SHP77 treated with DMSO at 0.1 percent for 48 hours (cell line): ENCODE measurements around the gene ARHGAP35.

Experiments used
- DNase-seq: peaks from one replicate; lab custom pipeline; 2025; lab: John Stamatoyannopoulos, UW

Gene ARHGAP35

DNA sequence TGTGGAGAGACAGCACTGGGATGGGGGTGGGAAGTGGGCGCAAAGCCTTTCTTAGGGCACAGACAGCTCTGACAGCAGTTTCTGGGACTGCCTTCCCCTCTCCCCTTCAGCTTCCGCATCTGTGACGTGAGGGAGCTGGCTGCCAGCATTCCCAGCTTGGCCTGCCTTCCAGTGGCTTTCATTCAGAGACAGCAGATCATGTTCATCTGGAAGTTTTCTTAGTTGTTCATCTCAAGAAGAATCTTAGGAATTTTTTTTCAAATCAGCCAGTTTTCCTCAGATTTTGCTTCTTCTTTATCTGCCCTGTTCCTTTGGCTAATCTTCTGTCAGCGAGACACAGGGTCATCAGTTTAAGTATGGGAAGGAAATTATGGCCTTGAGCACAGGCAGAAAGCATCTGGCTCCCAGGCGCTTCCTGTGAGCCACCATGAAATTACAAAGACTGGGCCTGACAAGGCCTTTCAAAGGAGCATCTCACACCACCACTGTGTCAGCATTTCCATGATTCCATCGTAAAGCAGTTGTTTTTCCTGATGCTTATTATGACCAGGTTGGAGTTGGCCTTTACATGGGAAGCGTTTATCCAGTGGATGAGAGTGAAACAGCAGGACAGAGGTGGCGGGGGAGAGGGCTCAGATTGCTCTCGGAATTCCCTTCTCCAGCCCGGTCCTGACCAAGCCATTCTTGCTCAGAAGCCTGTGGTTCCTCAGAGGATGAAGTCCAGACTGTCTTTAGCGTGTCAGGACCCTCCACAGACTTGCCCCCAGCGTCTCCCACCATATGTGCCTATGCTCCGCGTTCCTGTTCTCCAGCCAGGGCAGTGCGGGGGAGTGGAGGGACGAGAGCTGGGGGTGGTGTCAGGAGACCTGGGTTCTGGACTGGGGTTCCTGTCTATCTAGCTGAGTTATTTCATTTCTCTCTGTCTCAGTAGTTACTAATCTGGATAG lies 43.6 kb downstream of the ARHGAP35 start:
- no peak for DNase-seq

- no peak for DNase-seq
Measured at GRCh38 chr19:46906221-46906620, 45.4 kb downstream of the ARHGAP35 start.

DNA sequence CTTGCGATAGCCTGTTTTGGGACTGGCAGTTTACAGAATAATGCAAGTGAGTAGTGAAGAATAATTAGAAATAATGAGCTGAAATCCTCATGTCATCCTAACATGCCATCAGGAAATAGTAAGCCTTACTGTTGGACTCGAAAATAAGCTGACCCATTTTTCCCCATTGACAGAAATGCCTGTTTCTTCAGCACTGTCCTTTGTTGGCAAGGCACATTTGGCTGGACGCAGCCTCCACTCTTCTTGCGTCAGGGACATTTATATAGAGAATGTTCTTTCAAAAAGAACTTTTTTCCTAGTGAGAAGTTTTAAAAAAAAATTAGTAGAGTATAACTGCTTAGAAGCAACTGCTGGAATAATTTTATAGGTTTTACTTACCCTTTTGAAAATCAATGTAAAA lies 47.1 kb downstream of the ARHGAP35 start:
- DNase-seq = no peak

GRCh38 chr19:46909356-46909755 lies 48.6 kb downstream of the ARHGAP35 start:
- DNase-seq = no peak
